ENCODE measurements around the gene ATP8A1.
"Not testable (repeated sequence)": the region's sequence is repeated elsewhere in the genome, so short reads cannot be mapped to it uniquely, and the experiment has no call there.

ATP8A1 gene

GRCh38 chr4:42488554-42488953 is 168.4 kb downstream of the ATP8A1 start:
- Histone ChIP-seq H3K9me3 (ENCODE audit: control insufficient read depth, insufficient read depth, low read length) (no peaks in the 10 kb centered on the region), H3K27me3 (ENCODE audit: control insufficient read depth, insufficient read depth, low read length) (no peaks in the 10 kb centered on the region), H3K9ac (ENCODE audit: low read depth, low read length) (no peak overlapping the region), H3K4me3 (ENCODE audit: low read depth, low read length) (no peak overlapping the region), H3K36me3 (ENCODE audit: control insufficient read depth, insufficient read depth, low read length) (no peaks in the 10 kb centered on the region), H3K4me1 (ENCODE audit: control insufficient read depth, insufficient read depth, low read length) (peaks cover 36% of the 10 kb centered on the region)

- Histone ChIP-seq H3K9me3 (ENCODE audit: control insufficient read depth, insufficient read depth, low read length) (no peaks in the 10 kb centered on the region), H3K4me3 (ENCODE audit: low read depth, low read length) (no peak overlapping the region), H3K4me1 (ENCODE audit: control insufficient read depth, insufficient read depth, low read length) (peaks cover 38% of the 10 kb centered on the region), H3K9ac (ENCODE audit: low read depth, low read length) (no peak overlapping the region), H3K36me3 (ENCODE audit: control insufficient read depth, insufficient read depth, low read length) (no peaks in the 10 kb centered on the region), H3K27me3 (ENCODE audit: control insufficient read depth, insufficient read depth, low read length) (no peaks in the 10 kb centered on the region)
Observed at GRCh38 chr4:42488114-42488513, 168.8 kb downstream of the ATP8A1 start.

DNA sequence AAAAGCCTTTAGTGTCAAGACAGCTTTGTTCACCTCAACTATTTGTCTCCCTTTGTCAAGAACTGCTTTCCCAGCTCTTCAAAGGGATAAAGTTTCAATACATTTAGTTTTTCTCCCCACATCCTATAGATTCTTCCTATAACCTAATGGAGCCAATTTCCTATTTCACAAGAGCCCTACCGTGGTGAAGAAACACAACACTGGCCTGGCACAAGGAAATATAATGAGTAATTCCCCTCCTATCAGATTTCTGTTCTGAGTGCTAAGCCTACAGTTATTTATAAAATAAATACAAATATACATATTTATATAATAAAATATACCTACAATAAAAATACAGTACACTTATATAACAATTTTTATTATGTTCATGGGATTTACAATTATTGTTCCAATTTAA is 169.7 kb downstream of the ATP8A1 start:
- no peaks in the 10 kb centered on the region for H3K9me3 ChIP-seq (ENCODE audit: control insufficient read depth, insufficient read depth, low read length)
- peaks cover 41% of the 10 kb centered on the region for H3K4me1 ChIP-seq (ENCODE audit: control insufficient read depth, insufficient read depth, low read length)
- no peak overlapping the region for H3K4me3 ChIP-seq (ENCODE audit: low read depth, low read length)
- no peak overlapping the region for H3K9ac ChIP-seq (ENCODE audit: low read depth, low read length)
- H3K27me3 ChIP-seq (ENCODE audit: control insufficient read depth, insufficient read depth, low read length), result no peaks in the 10 kb centered on the region
- H3K36me3 ChIP-seq (ENCODE audit: control insufficient read depth, insufficient read depth, low read length), result no peaks in the 10 kb centered on the region

GRCh38 chr4:42486156-42486555 is 170.7 kb downstream of the ATP8A1 start:
- H3K4me1 ChIP-seq (ENCODE audit: control insufficient read depth, insufficient read depth, low read length), result peaks cover 41% of the 10 kb centered on the region
- not testable (repeated sequence) for H3K4me3 ChIP-seq (ENCODE audit: low read depth, low read length); H3K9me3 ChIP-seq (ENCODE audit: control insufficient read depth, insufficient read depth, low read length); H3K9ac ChIP-seq (ENCODE audit: low read depth, low read length); H3K36me3 ChIP-seq (ENCODE audit: control insufficient read depth, insufficient read depth, low read length); H3K27me3 ChIP-seq (ENCODE audit: control insufficient read depth, insufficient read depth, low read length)

GRCh38 chr4:42484630-42485029 is 172.3 kb downstream of the ATP8A1 start:
- no peak overlapping the region for H3K4me3 ChIP-seq (ENCODE audit: low read depth, low read length)
- H3K9ac ChIP-seq (ENCODE audit: low read depth, low read length), result no peak overlapping the region
- no peaks in the 10 kb centered on the region for H3K9me3 ChIP-seq (ENCODE audit: control insufficient read depth, insufficient read depth, low read length)
- H3K4me1 ChIP-seq (ENCODE audit: control insufficient read depth, insufficient read depth, low read length), result peaks cover 41% of the 10 kb centered on the region
- H3K27me3 ChIP-seq (ENCODE audit: control insufficient read depth, insufficient read depth, low read length), result no peaks in the 10 kb centered on the region
- H3K36me3 ChIP-seq (ENCODE audit: control insufficient read depth, insufficient read depth, low read length), result no peaks in the 10 kb centered on the region

- Histone ChIP-seq H3K36me3 (ENCODE audit: control insufficient read depth, insufficient read depth, low read length) (no peaks in the 10 kb centered on the region), H3K9ac (ENCODE audit: low read depth, low read length) (no peak overlapping the region), H3K9me3 (ENCODE audit: control insufficient read depth, insufficient read depth, low read length) (no peaks in the 10 kb centered on the region), H3K27me3 (ENCODE audit: control insufficient read depth, insufficient read depth, low read length) (no peaks in the 10 kb centered on the region), H3K4me1 (ENCODE audit: control insufficient read depth, insufficient read depth, low read length) (peaks cover 35% of the 10 kb centered on the region), H3K4me3 (ENCODE audit: low read depth, low read length) (no peak overlapping the region)
Observed at GRCh38 chr4:42483426-42484379, 173.2 kb downstream of the ATP8A1 start.

- H3K9me3 ChIP-seq (ENCODE audit: control insufficient read depth, insufficient read depth, low read length), result no peaks in the 10 kb centered on the region
- H3K9ac ChIP-seq (ENCODE audit: low read depth, low read length), result no peak overlapping the region
- no peaks in the 10 kb centered on the region for H3K36me3 ChIP-seq (ENCODE audit: control insufficient read depth, insufficient read depth, low read length)
- H3K27me3 ChIP-seq (ENCODE audit: control insufficient read depth, insufficient read depth, low read length), result no peaks in the 10 kb centered on the region
- no peak overlapping the region for H3K4me3 ChIP-seq (ENCODE audit: low read depth, low read length)
- H3K4me1 ChIP-seq (ENCODE audit: control insufficient read depth, insufficient read depth, low read length), result peaks cover 33% of the 10 kb centered on the region
Observed at GRCh38 chr4:42482516-42483327, 174.2 kb downstream of the ATP8A1 start.

DNA sequence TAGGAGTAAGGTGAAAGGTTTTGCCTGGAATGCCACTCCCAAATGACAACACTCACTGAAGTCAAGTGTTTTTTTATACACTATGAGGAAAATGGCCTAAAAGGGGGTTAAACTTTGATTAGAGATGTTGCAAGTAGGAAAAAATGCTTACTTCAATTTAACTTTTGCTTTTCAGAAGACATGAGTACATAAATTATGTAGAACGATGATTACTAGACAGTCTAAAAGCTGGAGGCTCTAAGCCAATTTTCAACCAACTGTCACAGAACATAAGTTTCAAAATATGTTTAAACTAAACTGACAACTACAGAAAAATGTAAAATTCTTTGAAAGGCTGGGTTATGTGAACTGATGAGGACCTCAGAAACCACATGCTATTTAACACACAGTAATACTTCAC is 176.2 kb downstream of the ATP8A1 start:
- H3K4me1 ChIP-seq (ENCODE audit: control insufficient read depth, insufficient read depth, low read length), result peaks cover 24% of the 10 kb centered on the region
- H3K4me3 ChIP-seq (ENCODE audit: low read depth, low read length), result no peak overlapping the region
- no peak overlapping the region for H3K9ac ChIP-seq (ENCODE audit: low read depth, low read length)
- H3K27me3 ChIP-seq (ENCODE audit: control insufficient read depth, insufficient read depth, low read length), result no peaks in the 10 kb centered on the region
- H3K9me3 ChIP-seq (ENCODE audit: control insufficient read depth, insufficient read depth, low read length), result no peaks in the 10 kb centered on the region
- no peaks in the 10 kb centered on the region for H3K36me3 ChIP-seq (ENCODE audit: control insufficient read depth, insufficient read depth, low read length)

DNA sequence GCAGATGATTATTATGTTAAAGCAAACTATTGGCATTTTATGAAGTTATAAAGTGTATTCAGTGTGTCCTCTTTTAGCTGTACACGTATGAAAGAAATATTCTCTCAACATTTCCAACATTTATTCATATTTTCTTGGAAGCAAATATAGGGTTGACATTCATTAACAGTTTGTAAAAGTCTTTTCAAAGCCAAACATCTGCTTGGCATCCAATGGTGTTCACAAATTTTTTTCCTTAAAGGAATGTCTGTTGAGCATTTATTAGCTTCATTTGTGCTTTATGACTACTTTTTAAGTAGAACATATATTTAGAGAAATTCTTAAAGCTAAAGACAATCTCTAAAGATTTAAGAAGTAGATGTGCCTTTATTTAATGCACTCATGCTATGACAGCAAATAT is 176.6 kb downstream of the ATP8A1 start:
- H3K9ac ChIP-seq (ENCODE audit: low read depth, low read length), result no peak overlapping the region
- no peak overlapping the region for H3K4me3 ChIP-seq (ENCODE audit: low read depth, low read length)
- peaks cover 19% of the 10 kb centered on the region for H3K4me1 ChIP-seq (ENCODE audit: control insufficient read depth, insufficient read depth, low read length)
- no peaks in the 10 kb centered on the region for H3K9me3 ChIP-seq (ENCODE audit: control insufficient read depth, insufficient read depth, low read length)
- no peaks in the 10 kb centered on the region for H3K36me3 ChIP-seq (ENCODE audit: control insufficient read depth, insufficient read depth, low read length)
- H3K27me3 ChIP-seq (ENCODE audit: control insufficient read depth, insufficient read depth, low read length), result no peaks in the 10 kb centered on the region

DNA sequence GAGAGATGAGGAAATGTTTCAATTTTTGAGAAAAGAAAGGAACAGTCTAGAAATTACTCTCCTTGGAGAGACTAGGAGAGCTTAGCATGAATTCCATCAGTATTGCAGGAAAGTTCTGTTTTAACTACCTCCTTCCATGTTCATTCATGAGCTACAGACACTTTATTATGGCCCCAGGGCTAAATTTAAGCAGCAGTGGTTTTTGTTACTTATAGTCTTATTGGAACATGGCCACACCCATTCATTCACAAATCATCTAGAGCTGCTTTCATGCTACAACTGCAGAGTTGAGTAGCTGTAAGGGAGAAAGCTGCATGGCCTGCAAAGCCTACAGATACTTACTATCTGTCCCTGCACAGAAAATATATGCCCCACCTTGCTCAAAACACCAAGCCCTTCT is 178.0 kb downstream of the ATP8A1 start:
- H3K4me3 ChIP-seq (ENCODE audit: low read depth, low read length), result no peak overlapping the region
- H3K9ac ChIP-seq (ENCODE audit: low read depth, low read length), result no peak overlapping the region
- no peaks in the 10 kb centered on the region for H3K27me3 ChIP-seq (ENCODE audit: control insufficient read depth, insufficient read depth, low read length)
- H3K4me1 ChIP-seq (ENCODE audit: control insufficient read depth, insufficient read depth, low read length), result peaks cover 9% of the 10 kb centered on the region
- no peaks in the 10 kb centered on the region for H3K9me3 ChIP-seq (ENCODE audit: control insufficient read depth, insufficient read depth, low read length)
- H3K36me3 ChIP-seq (ENCODE audit: control insufficient read depth, insufficient read depth, low read length), result no peaks in the 10 kb centered on the region

- H3K36me3 ChIP-seq (ENCODE audit: control insufficient read depth, insufficient read depth, low read length), result no peaks in the 10 kb centered on the region
- H3K4me1 ChIP-seq (ENCODE audit: control insufficient read depth, insufficient read depth, low read length), result peaks cover 4% of the 10 kb centered on the region
- no peaks in the 10 kb centered on the region for H3K9me3 ChIP-seq (ENCODE audit: control insufficient read depth, insufficient read depth, low read length)
- no peak overlapping the region for H3K9ac ChIP-seq (ENCODE audit: low read depth, low read length)
- H3K4me3 ChIP-seq (ENCODE audit: low read depth, low read length), result no peak overlapping the region
- H3K27me3 ChIP-seq (ENCODE audit: control insufficient read depth, insufficient read depth, low read length), result no peaks in the 10 kb centered on the region
Observed at GRCh38 chr4:42478509-42478908, 178.4 kb downstream of the ATP8A1 start.

DNA sequence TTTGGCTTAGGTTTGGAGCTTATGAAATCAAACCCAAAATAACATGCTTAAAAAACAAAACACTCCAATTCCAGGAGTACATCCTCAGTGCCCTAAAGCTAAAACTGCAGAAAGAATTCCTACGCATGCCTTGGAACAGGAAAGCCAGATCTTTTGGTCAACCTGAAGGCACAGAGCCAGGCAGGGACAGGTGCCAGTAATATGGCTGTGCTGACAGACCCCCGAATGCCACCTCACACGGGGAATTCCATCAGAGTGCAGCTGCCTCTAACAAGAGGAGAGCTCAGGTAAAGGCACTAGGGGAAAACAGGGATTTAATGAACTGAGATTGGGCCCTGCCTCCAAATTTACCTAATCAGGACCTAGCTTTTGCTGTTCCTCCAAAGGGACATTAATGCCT is 182.5 kb downstream of the ATP8A1 start:
- Histone ChIP-seq H3K9ac (ENCODE audit: low read depth, low read length) (no peak overlapping the region), H3K4me1 (ENCODE audit: control insufficient read depth, insufficient read depth, low read length) (no peaks in the 10 kb centered on the region), H3K9me3 (ENCODE audit: control insufficient read depth, insufficient read depth, low read length) (no peaks in the 10 kb centered on the region), H3K27me3 (ENCODE audit: control insufficient read depth, insufficient read depth, low read length) (no peaks in the 10 kb centered on the region), H3K36me3 (ENCODE audit: control insufficient read depth, insufficient read depth, low read length) (no peaks in the 10 kb centered on the region), H3K4me3 (ENCODE audit: low read depth, low read length) (no peak overlapping the region)

All from iPS-15b (cell line).